Measurements from ENCODE around the gene DDB1. TPM values are rescaled to one million over a fixed set of nuclear protein-coding genes. Genes with fewer than 3 reads are reported as not detected.

Gene DDB1
- 197 and 203 TPM in 2 replicates for polyA plus RNA-seq
- 241 and 286 TPM in 2 replicates for polyA minus RNA-seq

DNA sequence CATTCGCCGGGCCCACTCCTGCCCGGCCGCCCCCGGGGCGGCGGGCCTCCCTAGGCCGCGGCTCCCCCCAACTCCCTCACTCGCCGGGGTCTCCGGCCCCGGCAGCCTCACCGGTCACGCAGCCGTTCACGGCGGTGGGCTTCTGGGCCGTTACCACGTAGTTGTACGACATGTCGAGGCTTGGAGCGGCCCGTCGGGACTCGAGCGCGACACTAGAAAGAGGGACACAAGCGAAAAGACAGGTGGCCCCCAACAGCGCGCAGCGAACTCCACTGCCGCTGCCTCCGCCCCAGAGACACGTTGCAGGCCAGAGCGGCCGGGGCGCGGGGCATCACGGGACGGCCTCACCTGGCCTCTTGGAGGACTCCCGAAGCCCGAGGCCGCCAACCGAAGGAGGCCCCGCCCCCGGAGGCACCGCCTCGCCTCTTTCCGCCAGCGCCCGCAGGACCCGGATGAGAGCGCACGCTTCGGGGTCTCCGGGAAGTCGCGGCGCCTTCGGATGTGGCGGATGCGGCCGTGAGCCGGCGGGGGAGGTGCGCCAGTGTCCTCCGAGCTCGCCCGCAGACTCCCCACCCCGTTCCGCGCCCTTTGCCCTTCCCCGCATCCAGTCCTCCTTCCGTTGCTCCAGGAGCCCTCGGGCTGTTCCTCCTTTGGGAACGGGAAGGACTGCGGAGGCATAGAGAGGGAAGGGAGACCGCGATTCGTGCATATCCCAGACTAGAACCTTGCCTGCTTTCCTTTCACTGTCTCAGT is at the start of gene DDB1, which contains the start of gene TKFC:
Gene DDB1 (minus strand): TSS at position 309 of the 753 bp plus-strand sequence. CDS start 137 bp downstream, at position 172.
Gene TKFC (plus strand): TSS at position 432 of the 753 bp plus-strand sequence. CDS start 1,501 bp downstream, outside the sequence.
- peak within 1 kb of the TSS; percentile 99 for H3K4me3 ChIP-seq (ENCODE audit: low read length)
- H3K27ac ChIP-seq (ENCODE audit: low read length), result peak within 1 kb of the TSS; percentile 93
- peaks cover 45% of the 10 kb centered on the region for H3K79me2 ChIP-seq (replicated peaks; ENCODE audit: insufficient read depth, low read length)
- H3F3A ChIP-seq (ENCODE audit: insufficient read depth, low read length, poor library complexity, severe bottlenecking), result no peaks in the 10 kb centered on the region
- H3K4me2 ChIP-seq (ENCODE audit: low read length), result peak within 1 kb of the TSS; percentile 98
- peak within 1 kb of the TSS; percentile 93 for H3K9ac ChIP-seq (ENCODE audit: low read length)
- H3K9me2 ChIP-seq (ENCODE audit: insufficient read depth, low read length), result no peaks in the 10 kb centered on the region
- H4K20me1 ChIP-seq (ENCODE audit: insufficient read depth), result no peaks in the 10 kb centered on the region
- no peaks in the 10 kb centered on the region for H3K36me3 ChIP-seq (ENCODE audit: insufficient read depth, low read length)
- no peaks in the 10 kb centered on the region for H3K27me3 ChIP-seq (ENCODE audit: insufficient read depth, low read depth, low read length)
- H3K9me3 ChIP-seq (ENCODE audit: low read length), result no peaks in the 10 kb centered on the region
- H2AFZ ChIP-seq (ENCODE audit: low read depth, low read length), result peak within 1 kb of the TSS; percentile 76
- TF ChIP-seq EP300 (conservative IDR thresholded peaks at IDR 0.05; ENCODE audit: poor library complexity, severe bottlenecking), result no peak
- peak; percentile 96 for TF ChIP-seq MXI1 (conservative IDR thresholded peaks at IDR 0.05; ENCODE audit: poor library complexity, severe bottlenecking)
- TF ChIP-seq, protein P1, sequence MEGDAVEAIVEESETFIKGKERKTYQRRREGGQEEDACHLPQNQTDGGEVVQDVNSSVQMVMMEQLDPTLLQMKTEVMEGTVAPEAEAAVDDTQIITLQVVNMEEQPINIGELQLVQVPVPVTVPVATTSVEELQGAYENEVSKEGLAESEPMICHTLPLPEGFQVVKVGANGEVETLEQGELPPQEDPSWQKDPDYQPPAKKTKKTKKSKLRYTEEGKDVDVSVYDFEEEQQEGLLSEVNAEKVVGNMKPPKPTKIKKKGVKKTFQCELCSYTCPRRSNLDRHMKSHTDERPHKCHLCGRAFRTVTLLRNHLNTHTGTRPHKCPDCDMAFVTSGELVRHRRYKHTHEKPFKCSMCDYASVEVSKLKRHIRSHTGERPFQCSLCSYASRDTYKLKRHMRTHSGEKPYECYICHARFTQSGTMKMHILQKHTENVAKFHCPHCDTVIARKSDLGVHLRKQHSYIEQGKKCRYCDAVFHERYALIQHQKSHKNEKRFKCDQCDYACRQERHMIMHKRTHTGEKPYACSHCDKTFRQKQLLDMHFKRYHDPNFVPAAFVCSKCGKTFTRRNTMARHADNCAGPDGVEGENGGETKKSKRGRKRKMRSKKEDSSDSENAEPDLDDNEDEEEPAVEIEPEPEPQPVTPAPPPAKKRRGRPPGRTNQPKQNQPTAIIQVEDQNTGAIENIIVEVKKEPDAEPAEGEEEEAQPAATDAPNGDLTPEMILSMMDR (IDR thresholded peaks at IDR 0.05; ENCODE audit: poor library complexity, severe bottlenecking), result no peak
- no peak for TF ChIP-seq EZH2 (IDR thresholded peaks at IDR 0.05; ENCODE audit: borderline replicate concordance, insufficient read depth, low read length, poor library complexity, severe bottlenecking)
- TF ChIP-seq RAD21 (conservative IDR thresholded peaks at IDR 0.05), result peak; percentile 36
- peak; percentile 84 for TF ChIP-seq TAF1 (IDR thresholded peaks at IDR 0.05; ENCODE audit: low read depth)
- peak; percentile 35 for TF ChIP-seq SMC3 (conservative IDR thresholded peaks at IDR 0.05; ENCODE audit: poor library complexity)
- TF ChIP-seq POLR2AphosphoS5 (IDR thresholded peaks at IDR 0.05), result peak; percentile 88
- TF ChIP-seq, protein P2, sequence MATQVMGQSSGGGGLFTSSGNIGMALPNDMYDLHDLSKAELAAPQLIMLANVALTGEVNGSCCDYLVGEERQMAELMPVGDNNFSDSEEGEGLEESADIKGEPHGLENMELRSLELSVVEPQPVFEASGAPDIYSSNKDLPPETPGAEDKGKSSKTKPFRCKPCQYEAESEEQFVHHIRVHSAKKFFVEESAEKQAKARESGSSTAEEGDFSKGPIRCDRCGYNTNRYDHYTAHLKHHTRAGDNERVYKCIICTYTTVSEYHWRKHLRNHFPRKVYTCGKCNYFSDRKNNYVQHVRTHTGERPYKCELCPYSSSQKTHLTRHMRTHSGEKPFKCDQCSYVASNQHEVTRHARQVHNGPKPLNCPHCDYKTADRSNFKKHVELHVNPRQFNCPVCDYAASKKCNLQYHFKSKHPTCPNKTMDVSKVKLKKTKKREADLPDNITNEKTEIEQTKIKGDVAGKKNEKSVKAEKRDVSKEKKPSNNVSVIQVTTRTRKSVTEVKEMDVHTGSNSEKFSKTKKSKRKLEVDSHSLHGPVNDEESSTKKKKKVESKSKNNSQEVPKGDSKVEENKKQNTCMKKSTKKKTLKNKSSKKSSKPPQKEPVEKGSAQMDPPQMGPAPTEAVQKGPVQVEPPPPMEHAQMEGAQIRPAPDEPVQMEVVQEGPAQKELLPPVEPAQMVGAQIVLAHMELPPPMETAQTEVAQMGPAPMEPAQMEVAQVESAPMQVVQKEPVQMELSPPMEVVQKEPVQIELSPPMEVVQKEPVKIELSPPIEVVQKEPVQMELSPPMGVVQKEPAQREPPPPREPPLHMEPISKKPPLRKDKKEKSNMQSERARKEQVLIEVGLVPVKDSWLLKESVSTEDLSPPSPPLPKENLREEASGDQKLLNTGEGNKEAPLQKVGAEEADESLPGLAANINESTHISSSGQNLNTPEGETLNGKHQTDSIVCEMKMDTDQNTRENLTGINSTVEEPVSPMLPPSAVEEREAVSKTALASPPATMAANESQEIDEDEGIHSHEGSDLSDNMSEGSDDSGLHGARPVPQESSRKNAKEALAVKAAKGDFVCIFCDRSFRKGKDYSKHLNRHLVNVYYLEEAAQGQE (IDR thresholded peaks at IDR 0.05; ENCODE audit: borderline replicate concordance), result peak; percentile 86

DNA sequence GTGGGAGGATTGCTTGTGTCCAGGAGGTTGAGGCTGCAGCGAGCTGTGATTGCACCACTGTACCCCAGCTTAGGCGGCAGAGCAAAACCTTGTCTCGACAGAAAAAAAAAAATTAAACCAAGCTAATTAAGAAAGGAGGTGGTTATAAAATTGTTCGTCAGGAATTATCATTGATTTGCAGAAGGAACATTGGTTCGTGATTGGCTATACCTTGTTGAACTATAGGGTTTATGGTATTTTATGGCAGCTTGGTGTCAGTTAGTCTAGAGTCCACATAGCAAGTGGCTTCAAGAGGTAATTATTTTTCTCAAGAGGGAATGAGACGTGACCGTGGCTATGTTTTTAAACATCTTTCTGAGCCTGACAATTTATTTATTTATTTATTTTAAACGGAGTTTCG is 48.0 kb upstream of the DDB1 start:
- no peak overlapping the region for H3K9ac ChIP-seq (ENCODE audit: low read length)
- H3K79me2 ChIP-seq (replicated peaks; ENCODE audit: insufficient read depth, low read length), result no peaks in the 10 kb centered on the region
- TF ChIP-seq, protein P2 (IDR thresholded peaks at IDR 0.05; ENCODE audit: borderline replicate concordance), result no peak
- TF ChIP-seq TAF1 (IDR thresholded peaks at IDR 0.05; ENCODE audit: low read depth) (no peak), POLR2AphosphoS5 (IDR thresholded peaks at IDR 0.05) (no peak), RAD21 (conservative IDR thresholded peaks at IDR 0.05) (no peak), EP300 (conservative IDR thresholded peaks at IDR 0.05; ENCODE audit: poor library complexity, severe bottlenecking) (no peak), SMC3 (conservative IDR thresholded peaks at IDR 0.05; ENCODE audit: poor library complexity) (no peak), EZH2 (IDR thresholded peaks at IDR 0.05; ENCODE audit: borderline replicate concordance, insufficient read depth, low read length, poor library complexity, severe bottlenecking) (no peak), MXI1 (conservative IDR thresholded peaks at IDR 0.05; ENCODE audit: poor library complexity, severe bottlenecking) (no peak)
- TF ChIP-seq, protein P1 (IDR thresholded peaks at IDR 0.05; ENCODE audit: poor library complexity, severe bottlenecking), result no peak
- H3K36me3 ChIP-seq (ENCODE audit: insufficient read depth, low read length), result no peaks in the 10 kb centered on the region
- H3K27me3 ChIP-seq (ENCODE audit: insufficient read depth, low read depth, low read length), result no peaks in the 10 kb centered on the region
- H4K20me1 ChIP-seq (ENCODE audit: insufficient read depth), result no peaks in the 10 kb centered on the region
- no peaks in the 10 kb centered on the region for H3F3A ChIP-seq (ENCODE audit: insufficient read depth, low read length, poor library complexity, severe bottlenecking)
- H3K9me3 ChIP-seq (ENCODE audit: low read length), result no peaks in the 10 kb centered on the region
- no peak overlapping the region for H2AFZ ChIP-seq (ENCODE audit: low read depth, low read length)
- H3K4me3 ChIP-seq (ENCODE audit: low read length), result no peak overlapping the region
- no peak overlapping the region for H3K4me2 ChIP-seq (ENCODE audit: low read length)
- no peak overlapping the region for H3K27ac ChIP-seq (ENCODE audit: low read length)
- H3K9me2 ChIP-seq (ENCODE audit: insufficient read depth, low read length), result no peaks in the 10 kb centered on the region

All from neural cell (in vitro differentiated cells).